ENCODE results near the gene ARL6IP5.

ARL6IP5 gene

GRCh38 chr3:69084326-69085167 lies at the start of gene ARL6IP5:
ARL6IP5 (plus strand) TSS chr3:69084937; CDS start chr3:69085048, 111 bp downstream.
- peak; percentile 68 for FAIRE-seq

GRCh38 chr3:69044608-69045007 lies 40.1 kb upstream of the ARL6IP5 start:
- FAIRE-seq, result no peak

- no peak for FAIRE-seq
Measured at GRCh38 chr3:69048990-69049389, 35.7 kb upstream of the ARL6IP5 start.

GRCh38 chr3:69051756-69052471 lies 32.8 kb upstream of the ARL6IP5 start, which contains the start of gene TMF1:
TMF1 (minus strand) TSS chr3:69052333; CDS start chr3:69052086, 247 bp downstream.
- peak; percentile 99 for FAIRE-seq

GRCh38 chr3:69052472-69052898 lies 32.3 kb upstream of the ARL6IP5 start:
- FAIRE-seq, result no peak

GRCh38 chr3:69058180-69058946 lies 26.4 kb upstream of the ARL6IP5 start:
- no peak for FAIRE-seq

- FAIRE-seq, result no peak
Measured at GRCh38 chr3:69058947-69059224, 25.9 kb upstream of the ARL6IP5 start.

GRCh38 chr3:69059688-69060087 lies 25.0 kb upstream of the ARL6IP5 start:
- no peak for FAIRE-seq

- no peak for FAIRE-seq
Measured at GRCh38 chr3:69063636-69064035, 21.1 kb upstream of the ARL6IP5 start.

- FAIRE-seq, result no peak
Measured at GRCh38 chr3:69065318-69065964, 19.3 kb upstream of the ARL6IP5 start.

GRCh38 chr3:69066121-69066520 lies 18.6 kb upstream of the ARL6IP5 start:
- FAIRE-seq, result no peak

GRCh38 chr3:69072928-69073327 lies 11.8 kb upstream of the ARL6IP5 start:
- FAIRE-seq, result no peak

GRCh38 chr3:69079269-69080159 lies 5.2 kb upstream of the ARL6IP5 start:
- no peak for FAIRE-seq

GRCh38 chr3:69080233-69080920 lies 4.4 kb upstream of the ARL6IP5 start, which contains the start of gene UBA3:
UBA3 (minus strand) TSS chr3:69080365; CDS start chr3:69080353, 12 bp downstream.
- peak; percentile 27 for FAIRE-seq

GRCh38 chr3:69081583-69082262 lies 3.0 kb upstream of the ARL6IP5 start:
- FAIRE-seq, result no peak

- FAIRE-seq, result no peak
Measured at GRCh38 chr3:69082361-69082760, 2.4 kb upstream of the ARL6IP5 start.

- FAIRE-seq, result no peak
Measured at GRCh38 chr3:69082805-69083204, 1.9 kb upstream of the ARL6IP5 start.

GRCh38 chr3:69085168-69085832 lies 563 bp downstream of the ARL6IP5 start:
- no peak for FAIRE-seq

- no peak for FAIRE-seq
Measured at GRCh38 chr3:69085833-69086722, 1.3 kb downstream of the ARL6IP5 start.

Measured in islet of Langerhans (tissue), 1 donor.